ENCODE data around the gene INHBB. TPM values are rescaled to one million over a fixed set of nuclear protein-coding genes. Genes with fewer than 3 reads are reported as not detected.

Gene INHBB
- total RNA-seq, 2 donors from 2014 or later = 5.8 to 9.9 TPM

Other genes starting within 250 kb of the INHBB start
- 10 to 100 TPM; 16.0 to 22.7 TPM for gene TMEM185B, start 122.7 kb upstream of the INHBB start, total RNA-seq
- 10 to 100 TPM; 42.5 to 55.0 TPM for gene RALB, start 93.3 kb upstream of the INHBB start, total RNA-seq

All from posterior vena cava (tissue), 2 donors.